ENCODE data around the gene NKD2. TPM values are rescaled to one million over a fixed set of nuclear protein-coding genes. Genes with fewer than 3 reads are reported as not detected.

The NKD2 gene
- total RNA-seq, 2 donors from 2014 or later, result 1.4 to 1.5 TPM

DNA sequence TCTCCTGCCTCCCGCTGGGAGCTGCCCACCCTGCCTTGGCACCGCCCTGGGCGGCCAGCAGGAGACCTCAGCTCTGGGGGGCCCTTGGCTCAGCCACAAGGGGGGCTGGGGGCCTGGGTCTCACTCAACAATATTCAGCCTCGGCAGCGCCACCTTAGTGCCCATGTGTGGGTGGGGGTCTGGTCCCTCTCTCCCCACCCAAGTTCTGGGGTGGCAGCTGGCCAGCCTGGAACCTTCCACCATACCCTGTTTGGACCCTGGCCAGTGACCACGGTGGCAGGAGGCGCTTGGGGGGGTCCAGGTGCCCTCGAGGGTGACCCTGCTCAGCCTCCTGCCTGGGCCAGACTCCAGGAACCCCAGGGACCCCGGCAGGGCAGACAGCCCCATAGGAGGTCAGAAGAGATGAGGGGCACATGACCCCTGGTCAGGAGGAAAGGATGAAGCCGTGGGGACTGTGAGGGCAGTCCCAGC is 22.2 kb downstream of the NKD2 start:
- no peaks in the 10 kb centered on the region for H3K27me3 ChIP-seq (replicated peaks; ENCODE audit: insufficient read depth)
- DNase-seq (ENCODE audit: low spot score), result no peak
- H3K9me3 ChIP-seq, result no peaks in the 10 kb centered on the region
- TF ChIP-seq, protein P1, sequence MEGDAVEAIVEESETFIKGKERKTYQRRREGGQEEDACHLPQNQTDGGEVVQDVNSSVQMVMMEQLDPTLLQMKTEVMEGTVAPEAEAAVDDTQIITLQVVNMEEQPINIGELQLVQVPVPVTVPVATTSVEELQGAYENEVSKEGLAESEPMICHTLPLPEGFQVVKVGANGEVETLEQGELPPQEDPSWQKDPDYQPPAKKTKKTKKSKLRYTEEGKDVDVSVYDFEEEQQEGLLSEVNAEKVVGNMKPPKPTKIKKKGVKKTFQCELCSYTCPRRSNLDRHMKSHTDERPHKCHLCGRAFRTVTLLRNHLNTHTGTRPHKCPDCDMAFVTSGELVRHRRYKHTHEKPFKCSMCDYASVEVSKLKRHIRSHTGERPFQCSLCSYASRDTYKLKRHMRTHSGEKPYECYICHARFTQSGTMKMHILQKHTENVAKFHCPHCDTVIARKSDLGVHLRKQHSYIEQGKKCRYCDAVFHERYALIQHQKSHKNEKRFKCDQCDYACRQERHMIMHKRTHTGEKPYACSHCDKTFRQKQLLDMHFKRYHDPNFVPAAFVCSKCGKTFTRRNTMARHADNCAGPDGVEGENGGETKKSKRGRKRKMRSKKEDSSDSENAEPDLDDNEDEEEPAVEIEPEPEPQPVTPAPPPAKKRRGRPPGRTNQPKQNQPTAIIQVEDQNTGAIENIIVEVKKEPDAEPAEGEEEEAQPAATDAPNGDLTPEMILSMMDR (IDR thresholded peaks at IDR 0.05), result no peak
- no peak overlapping the region for H3K27ac ChIP-seq
- no peaks in the 10 kb centered on the region for H3K36me3 ChIP-seq
- ATAC-seq (ENCODE audit: insufficient number of reproducible peaks, low FRiP score, low read depth), result no peak
- no peak overlapping the region for H3K4me3 ChIP-seq
- H3K4me1 ChIP-seq (ENCODE audit: control insufficient read depth in 1 of 2, low read depth in 2 of 2), result peaks cover 0 to 7% of the 10 kb centered on the region in 2 donors

DNA sequence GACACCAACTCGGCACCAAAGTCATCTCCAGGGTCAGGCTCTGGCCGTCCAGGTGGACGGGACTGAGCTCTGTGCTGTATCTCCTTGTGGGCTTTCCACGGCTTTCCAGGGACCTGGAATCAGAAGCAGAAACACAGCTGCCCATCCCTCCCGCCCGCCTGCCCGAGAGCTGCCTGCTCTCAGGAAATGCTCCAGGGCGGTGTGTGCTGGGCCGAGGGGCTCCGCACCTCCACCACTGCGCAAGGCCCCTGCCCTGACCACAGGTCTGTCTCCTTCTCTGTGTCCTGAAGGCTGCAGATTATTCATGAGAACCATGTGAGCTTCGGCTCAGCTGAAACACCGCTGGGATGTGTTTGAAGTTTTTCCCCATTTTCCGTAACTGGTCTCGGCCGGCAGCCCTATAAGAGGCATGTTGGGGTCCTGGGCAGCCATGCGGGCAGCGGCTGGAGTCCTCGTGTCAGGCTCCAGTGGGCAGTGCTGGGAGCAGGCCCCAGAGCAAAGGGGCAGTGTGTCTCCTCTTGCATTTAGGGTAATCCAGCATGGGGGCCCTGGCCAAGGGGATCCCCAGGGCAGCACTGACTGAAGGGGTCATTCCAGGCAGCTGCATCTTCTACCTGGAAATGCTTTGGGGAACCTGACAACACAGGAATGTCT is 22.8 kb downstream of the NKD2 start:
- DNase-seq (ENCODE audit: low spot score), result no peak
- H3K27ac ChIP-seq, result no peak overlapping the region
- no peak for ATAC-seq (ENCODE audit: insufficient number of reproducible peaks, low FRiP score, low read depth)
- TF ChIP-seq, protein P1 (IDR thresholded peaks at IDR 0.05), result no peak
- H3K4me3 ChIP-seq, result no peak overlapping the region
- H3K9me3 ChIP-seq, result no peaks in the 10 kb centered on the region
- H3K36me3 ChIP-seq, result no peaks in the 10 kb centered on the region
- H3K27me3 ChIP-seq (replicated peaks; ENCODE audit: insufficient read depth), result no peaks in the 10 kb centered on the region
- peaks cover 0 to 7% of the 10 kb centered on the region in 2 donors for H3K4me1 ChIP-seq (ENCODE audit: control insufficient read depth in 1 of 2, low read depth in 2 of 2)

DNA sequence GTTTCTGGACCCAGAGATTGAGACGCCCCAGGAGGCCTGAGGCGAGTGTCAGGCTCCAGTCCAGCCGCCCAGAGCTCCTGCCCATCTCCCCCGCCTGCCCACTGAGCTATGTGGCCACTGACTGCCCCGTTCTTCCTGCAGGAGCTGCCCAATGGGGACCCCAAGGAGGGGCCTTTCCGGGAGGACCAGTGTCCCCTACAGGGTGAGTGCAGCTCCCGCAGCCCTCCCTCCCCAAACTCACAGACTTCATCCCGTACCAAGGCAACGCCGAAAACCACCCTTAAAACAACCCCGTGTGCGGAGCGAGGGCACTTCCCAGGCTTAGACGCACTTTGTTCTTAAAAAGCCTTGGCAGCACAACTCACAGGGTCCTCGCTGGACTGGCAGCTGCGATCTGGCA is 23.4 kb downstream of the NKD2 start:
- H3K27ac ChIP-seq, result no peak overlapping the region
- DNase-seq (ENCODE audit: low spot score) (no peak), ATAC-seq (ENCODE audit: insufficient number of reproducible peaks, low FRiP score, low read depth) (no peak)
- H3K9me3 ChIP-seq, result no peaks in the 10 kb centered on the region
- no peaks in the 10 kb centered on the region for H3K36me3 ChIP-seq
- TF ChIP-seq, protein P1 (IDR thresholded peaks at IDR 0.05), result no peak
- H3K4me3 ChIP-seq, result no peak overlapping the region
- no peaks in the 10 kb centered on the region for H3K27me3 ChIP-seq (replicated peaks; ENCODE audit: insufficient read depth)
- peaks cover 0 to 7% of the 10 kb centered on the region in 2 donors for H3K4me1 ChIP-seq (ENCODE audit: control insufficient read depth in 1 of 2, low read depth in 2 of 2)

DNA sequence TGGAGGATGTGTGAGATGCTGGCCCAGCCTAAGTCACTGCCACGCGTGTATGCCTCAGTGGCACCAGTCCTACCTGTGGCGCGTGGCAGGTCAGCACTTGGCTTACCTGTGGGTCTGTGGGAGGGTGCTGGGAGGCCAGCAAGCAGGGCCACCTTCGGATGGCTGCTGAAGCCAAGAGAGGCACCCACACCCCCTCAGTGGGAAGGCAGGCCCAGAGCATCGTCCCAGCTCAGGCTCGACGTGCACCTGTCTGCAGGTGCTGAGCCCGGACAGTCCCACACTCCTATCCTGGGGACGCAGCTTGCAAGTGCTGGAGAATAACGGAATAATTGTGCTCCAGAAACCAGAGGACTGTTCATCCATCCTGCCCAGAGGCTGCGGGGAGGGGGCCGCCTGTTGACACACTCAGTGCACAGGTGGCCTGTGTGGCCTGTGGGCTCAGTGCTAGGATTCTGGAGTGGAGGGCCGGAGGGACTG is 24.0 kb downstream of the NKD2 start:
- H3K27me3 ChIP-seq (replicated peaks; ENCODE audit: insufficient read depth), result no peaks in the 10 kb centered on the region
- no peak for DNase-seq (ENCODE audit: low spot score)
- H3K4me3 ChIP-seq, result no peak overlapping the region
- no peak overlapping the region for H3K27ac ChIP-seq
- H3K36me3 ChIP-seq, result no peaks in the 10 kb centered on the region
- peaks cover 0 to 7% of the 10 kb centered on the region in 2 donors for H3K4me1 ChIP-seq (ENCODE audit: control insufficient read depth in 1 of 2, low read depth in 2 of 2)
- TF ChIP-seq, protein P1 (IDR thresholded peaks at IDR 0.05), result no peak
- H3K9me3 ChIP-seq, result no peaks in the 10 kb centered on the region
- no peak for ATAC-seq (ENCODE audit: insufficient number of reproducible peaks, low FRiP score, low read depth)

DNA sequence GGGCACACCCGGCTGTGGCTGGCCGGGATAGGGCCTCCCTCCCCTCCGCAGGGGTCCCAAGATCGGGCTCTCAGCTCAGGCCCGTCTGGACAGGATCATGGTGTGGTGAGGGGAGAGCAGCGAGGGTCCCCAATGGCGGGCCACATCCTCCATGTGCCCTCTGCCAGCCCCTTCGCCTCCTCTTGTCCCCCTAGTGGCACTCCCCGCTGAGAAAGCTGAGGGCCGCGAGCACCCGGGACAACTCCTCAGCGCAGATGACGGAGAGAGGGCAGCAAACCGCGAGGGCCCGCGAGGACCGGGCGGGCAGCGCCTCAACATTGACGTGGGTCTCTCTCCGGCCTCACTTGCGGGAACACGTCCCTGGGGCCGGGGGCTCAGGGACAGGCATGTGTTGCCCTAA is 24.6 kb downstream of the NKD2 start:
- TF ChIP-seq, protein P1 (IDR thresholded peaks at IDR 0.05), result no peak
- DNase-seq (ENCODE audit: low spot score) (no peak), ATAC-seq (ENCODE audit: insufficient number of reproducible peaks, low FRiP score, low read depth) (no peak)
- no peak overlapping the region for H3K27ac ChIP-seq
- H3K27me3 ChIP-seq (replicated peaks; ENCODE audit: insufficient read depth), result no peaks in the 10 kb centered on the region
- H3K36me3 ChIP-seq, result no peaks in the 10 kb centered on the region
- H3K9me3 ChIP-seq, result no peaks in the 10 kb centered on the region
- H3K4me1 ChIP-seq (ENCODE audit: control insufficient read depth in 1 of 2, low read depth in 2 of 2), result peaks cover 0 to 7% of the 10 kb centered on the region in 2 donors
- no peak overlapping the region for H3K4me3 ChIP-seq

All from thoracic aorta (tissue), 2 donors.